NCI-H2196 treated with DMSO at 0.1 percent for 48 hours (cell line): Measurements from ENCODE around the gene SLC17A7.
"Not testable (repeated sequence)": the region's sequence is repeated elsewhere in the genome, so short reads cannot be mapped to it uniquely, and the experiment has no call there.

Experiments used
- DNase-seq: peaks from one replicate; lab custom pipeline; 2025; ENCODE audit not compliant: unreplicated experiment; lab: John Stamatoyannopoulos, UW

Gene SLC17A7

GRCh38 chr19:49470615-49470978, 29.3 kb upstream of the SLC17A7 start:
- DNase-seq = no peak

GRCh38 chr19:49469828-49470614, 28.7 kb upstream of the SLC17A7 start:
- no peak for DNase-seq

- DNase-seq = no peak
Measured at GRCh38 chr19:49468746-49469447, 27.6 kb upstream of the SLC17A7 start.

- no peak for DNase-seq
Measured at GRCh38 chr19:49468199-49468598, 26.9 kb upstream of the SLC17A7 start.

- DNase-seq = no peak
Measured at GRCh38 chr19:49465371-49465770, 24.0 kb upstream of the SLC17A7 start.

GRCh38 chr19:49463960-49464740, 22.8 kb upstream of the SLC17A7 start:
- DNase-seq = no peak

- no peak for DNase-seq
Measured at GRCh38 chr19:49462492-49462891, 21.2 kb upstream of the SLC17A7 start.

GRCh38 chr19:49461656-49462055, 20.3 kb upstream of the SLC17A7 start:
- DNase-seq = no peak

- DNase-seq = not testable (repeated sequence)
Measured at GRCh38 chr19:49461130-49461529, 19.8 kb upstream of the SLC17A7 start.

- DNase-seq = no peak
Measured at GRCh38 chr19:49459388-49459787, 18.1 kb upstream of the SLC17A7 start.

- DNase-seq = no peak
Measured at GRCh38 chr19:49458567-49458903, 17.2 kb upstream of the SLC17A7 start.

- DNase-seq = no peak
Measured at GRCh38 chr19:49456326-49456725, 15.0 kb upstream of the SLC17A7 start.

- no peak for DNase-seq
Measured at GRCh38 chr19:49455773-49456172, 14.4 kb upstream of the SLC17A7 start.

- no peak for DNase-seq
Measured at GRCh38 chr19:49453757-49454240, 12.5 kb upstream of the SLC17A7 start.

- DNase-seq = peak; percentile 96
Measured at GRCh38 chr19:49453013-49453756, 11.9 kb upstream of the SLC17A7 start, which contains the start of gene ALDH16A1. ALDH16A1 (plus strand) TSS chr19:49453225; CDS start chr19:49453332, 107 bp downstream.

GRCh38 chr19:49451430-49452181, 10.3 kb upstream of the SLC17A7 start, which contains the start of gene PIH1D1:
PIH1D1 (minus strand) TSS chr19:49451814; CDS start chr19:49451574, 240 bp downstream.
- DNase-seq = peak; percentile 99

GRCh38 chr19:49450405-49450804, 9.1 kb upstream of the SLC17A7 start:
- no peak for DNase-seq

GRCh38 chr19:49448432-49448786, 7.1 kb upstream of the SLC17A7 start:
- DNase-seq = no peak

GRCh38 chr19:49447485-49448431, 6.4 kb upstream of the SLC17A7 start:
- no peak for DNase-seq
